H1 (cell line): Measurements from ENCODE around the gene KIF26B. TPM values are rescaled to one million over a fixed set of nuclear protein-coding genes. Genes with fewer than 3 reads are reported as not detected.
A peak's percentile ranks its signal among the peaks of the same experiment; 100 is the strongest.

Source experiments
- CTCF ChIA-PET: fragments of 300-600 bp; sonication (Branson Sonifier 250); formaldehyde crosslinking; loops from one replicate; lab custom pipeline; 2021; ENCODE audit not compliant: partially characterized antibody; lab: Charles Lee
- POLR2A ChIA-PET: fragments of 300-600 bp; sonication (Branson Sonifier 250); formaldehyde crosslinking; loops from one replicate; lab custom pipeline; 2021; ENCODE audit warnings: inconsistent platforms; ENCODE audit not compliant: partially characterized antibody; lab: Charles Lee
- DNase-seq, 2 experiments: peaks; one replicate each; pipeline versions ENCODE4 v3.0.0 to v3.0.0-alpha.2; 2010 to 2022; ENCODE audit warnings: low spot score in 2 of 2, low read depth in 1 of 2, mixed read lengths in 1 of 2
- FAIRE-seq: peaks from 2 replicates; lab custom pipeline; 2011; peaks lifted over from hg19 to GRCh38; lab: Jason Lieb, UNC
- H2AFZ ChIP-seq: 2 replicates; pipeline ENCODE4 v1.8.1; 2012; ENCODE audit warnings: low read length, inconsistent platforms
- H2AK5ac ChIP-seq: 2 replicates; pipeline ENCODE4 v1.6.1; 2013; ENCODE audit warnings: low read depth, low read length
- H2BK120ac ChIP-seq: replicated peaks from 2 replicates; pipeline ENCODE3; 2013; ENCODE audit warnings: low read depth, low read length, inconsistent platforms
- H2BK12ac ChIP-seq: 2 replicates; pipeline ENCODE4 v1.6.1; 2013; ENCODE audit warnings: low read depth, low read length
- H2BK15ac ChIP-seq: 2 replicates; pipeline ENCODE4 v1.6.1; 2013; ENCODE audit warnings: low read length
- H2BK20ac ChIP-seq: 2 replicates; pipeline ENCODE4 v1.6.1; 2013; ENCODE audit warnings: low read length
- H2BK5ac ChIP-seq: 2 replicates; pipeline ENCODE4 v1.6.1; 2013; ENCODE audit warnings: low read depth, low read length
- H3K14ac ChIP-seq: 2 replicates; pipeline ENCODE4 v1.6.1; 2013; ENCODE audit warnings: inconsistent platforms; ENCODE audit not compliant: insufficient read length
- H3K18ac ChIP-seq: 2 replicates; pipeline ENCODE4 v1.6.1; 2013; ENCODE audit warnings: low read length; ENCODE audit errors: extremely low read depth
- H3K23ac ChIP-seq: 2 replicates; pipeline ENCODE4 v1.6.1; 2013; ENCODE audit warnings: inconsistent platforms; ENCODE audit not compliant: insufficient read length
- H3K23me2 ChIP-seq: 2 replicates; pipeline ENCODE4 v1.6.1; 2013; ENCODE audit warnings: low read depth, low read length
- H3K27ac ChIP-seq: 2 replicates; pipeline ENCODE4 v1.6.1; 2011; ENCODE audit warnings: low read depth, low read length, inconsistent platforms
- H3K27me3 ChIP-seq, 4 experiments: replicated peaks in 1 of 4; 1 replicate in 1 of 4; 2 replicates in 3 of 4; pipeline versions ENCODE4 v1.6.1 to v1.8.1; 2011 to 2013; ENCODE audit warnings: low read length in 3 of 4, mild to moderate bottlenecking in 3 of 4, inconsistent platforms in 2 of 4, mixed read lengths in 2 of 4, moderate library complexity in 1 of 4; ENCODE audit not compliant: control insufficient read depth in 3 of 4, insufficient read depth in 3 of 4; ENCODE audit errors: extremely low read depth in 1 of 4
- H3K36me3 ChIP-seq, 4 experiments: 2 replicates each; pipeline versions ENCODE4 v1.6.1 to v1.8.1; 2011 to 2013; ENCODE audit warnings: mild to moderate bottlenecking in 4 of 4, low read length in 3 of 4, moderate library complexity in 2 of 4, control low read depth in 1 of 4, inconsistent platforms in 1 of 4; ENCODE audit not compliant: insufficient read depth in 4 of 4, control insufficient read depth in 2 of 4
- H3K4ac ChIP-seq: replicated peaks from 2 replicates; pipeline ENCODE3; 2013; ENCODE audit warnings: low read length, low read depth, mixed read lengths, inconsistent platforms; ENCODE audit not compliant: insufficient read length
- H3K4me1 ChIP-seq, 4 experiments: replicated peaks in 1 of 4; 1 replicate in 1 of 4; 2 replicates in 3 of 4; pipeline versions ENCODE4 v1.6.1 to v1.8.1; 2011 to 2013; ENCODE audit warnings: low read length in 3 of 4, inconsistent platforms in 2 of 4, mixed read lengths in 1 of 4; ENCODE audit not compliant: insufficient read depth in 4 of 4, control insufficient read depth in 3 of 4
- H3K4me2 ChIP-seq, 2 experiments: 2 replicates each; pipeline versions ENCODE4 v1.6.1 to v1.8.1; 2011 to 2013; ENCODE audit warnings: low read depth in 2 of 2, low read length in 2 of 2, control low read depth in 1 of 2, inconsistent platforms in 1 of 2, mild to moderate bottlenecking in 1 of 2; ENCODE audit not compliant: insufficient read depth in 1 of 2
- H3K4me3 ChIP-seq, 4 experiments: fragments of 200-600, 300-600 bp in 1 of 4; sonication (generic), shearing (Covaris generic), sonication (Bioruptor Twin) in 1 of 4; 2 replicates each; pipeline versions ENCODE4 v1.5.1 to v1.8.1; 2011 to 2016; ENCODE audit warnings: low read length in 4 of 4, low read depth in 3 of 4, control low read depth in 2 of 4, inconsistent platforms in 2 of 4, mild to moderate bottlenecking in 2 of 4, mixed read lengths in 1 of 4, moderate library complexity in 1 of 4; ENCODE audit not compliant: insufficient read depth in 2 of 4; ENCODE audit errors: extremely low read depth in 1 of 4
- H3K56ac ChIP-seq: replicated peaks from 2 replicates; pipeline ENCODE3; 2013; ENCODE audit warnings: low read depth, mild to moderate bottlenecking, mixed read lengths, low read length, inconsistent platforms; ENCODE audit not compliant: insufficient read length
- H3K79me1 ChIP-seq: 2 replicates; pipeline ENCODE4 v1.6.1; 2013; ENCODE audit warnings: low read depth, low read length, control low read depth
- H3K79me2 ChIP-seq, 2 experiments: 2 replicates each; pipeline versions ENCODE4 v1.6.1 to v1.8.1; 2012 to 2013; ENCODE audit warnings: low read length in 2 of 2, mild to moderate bottlenecking in 2 of 2, inconsistent platforms in 1 of 2; ENCODE audit not compliant: insufficient read depth in 2 of 2, control insufficient read depth in 1 of 2
- H3K9ac ChIP-seq, 4 experiments: replicated peaks in 1 of 4; 1 replicate in 1 of 4; 2 replicates in 3 of 4; pipeline versions ENCODE4 v1.6.1 to v1.8.1; 2011 to 2013; ENCODE audit warnings: low read depth in 3 of 4, low read length in 3 of 4, control low read depth in 2 of 4, mild to moderate bottlenecking in 2 of 4, moderate library complexity in 2 of 4, inconsistent platforms in 1 of 4; ENCODE audit errors: extremely low read depth in 1 of 4
- H3K9me3 ChIP-seq, 2 experiments: 2 replicates each; pipeline versions ENCODE4 v1.6.1 to v1.8.1; 2012 to 2013; ENCODE audit warnings: mild to moderate bottlenecking in 2 of 2, moderate library complexity in 2 of 2, control low read depth in 1 of 2, inconsistent platforms in 1 of 2, low read depth in 1 of 2, low read length in 1 of 2, mixed read lengths in 1 of 2; ENCODE audit not compliant: insufficient read depth in 2 of 2
- H4K20me1 ChIP-seq, 2 experiments: replicated peaks in 1 of 2; 2 replicates each; pipeline versions ENCODE3 to v1.8.1; 2011 to 2013; ENCODE audit warnings: inconsistent platforms in 2 of 2, low read length in 2 of 2, mild to moderate bottlenecking in 1 of 2; ENCODE audit not compliant: insufficient read depth in 2 of 2, control insufficient read depth in 1 of 2
- H4K5ac ChIP-seq: 2 replicates; pipeline ENCODE4 v1.6.1; 2013; ENCODE audit warnings: low read length, low read depth, mixed read lengths, inconsistent platforms; ENCODE audit not compliant: insufficient read length
- H4K8ac ChIP-seq: 2 replicates; pipeline ENCODE4 v1.8.0; 2013; ENCODE audit warnings: mild to moderate bottlenecking, moderate library complexity, low read length, inconsistent platforms; ENCODE audit not compliant: insufficient read depth; ENCODE audit errors: extremely low read depth
- H4K91ac ChIP-seq: replicated peaks from 2 replicates; pipeline ENCODE3; 2013; ENCODE audit warnings: low read length, mixed read lengths, inconsistent platforms; ENCODE audit not compliant: insufficient read length
- EZH2 ChIP-seq: fragments of 200-600 bp; sonication (generic); IDR thresholded peaks from 2 replicates; pipeline ENCODE4 v1.7.1; 2012; ENCODE audit warnings: low read depth, mild to moderate bottlenecking, moderate library complexity, low read length, inconsistent platforms; ENCODE audit not compliant: severe bottlenecking
- RAD21 ChIP-seq, 2 experiments: IDR thresholded peaks in 1 of 2; conservative IDR thresholded peaks in 1 of 2; 2 replicates each; pipeline ENCODE4 v1.6.1; 2011; ENCODE audit warnings: low read depth in 2 of 2, low read length in 2 of 2, improper control_type of control experiment in 1 of 2, inconsistent platforms in 1 of 2, mild to moderate bottlenecking in 1 of 2, moderate library complexity in 1 of 2
- WGBS, 2 experiments: shearing (Covaris generic) in 1 of 2; methylation state at CpG; one replicate each; pipeline versions ENCODE4 v1.1.6 to v1.1.7; 2013 to 2015; ENCODE audit warnings: low lambda C conversion rate in 2 of 2, mixed read lengths in 2 of 2, inconsistent platforms in 1 of 2, low coverage in 1 of 2, missing lambda C conversion rate in 1 of 2; ENCODE audit not compliant: insufficient replicate concordance in 2 of 2, insufficient coverage in 1 of 2, insufficient read length in 1 of 2; ENCODE audit errors: extremely low coverage in 1 of 2, missing lambda C conversion rate in 1 of 2; 5-methylcytosine and 5-hydroxymethylcytosine counted together
- polyA plus RNA-seq, 7 experiments: library from polyadenylated mRNA; depleted of rRNA in 3 of 7; stranded (reverse) in 5 of 7; unstranded in 2 of 7; fragments of >200 nt in 5 of 7; fragments of 200-250 nt in 2 of 7; gene quantifications; 1 replicate in 5 of 7; 2 replicates in 1 of 7; 4 replicates in 1 of 7; pipeline versions ENCODE4 v1.2.1 to v1.2.3, GENCODE V29; 2011 to 2013; ENCODE audit warnings: missing spikeins in 2 of 7, mixed read lengths in 2 of 7
- total RNA-seq: library from RNA; stranded (reverse); fragmentation: NEBNext Ultra II Directional; extraction: Animal tissue kit (Norgen Biotek cat#: 25700); gene quantifications from 2 replicates; pipeline ENCODE4 v1.2.1, GENCODE V29; 2021

Gene KIF26B
- total and polyA plus RNA-seq, 2 of the 8 experiments (the other 6 are each of a cell fraction or from before 2014, with no cell fraction given): 0.06 to 0.28 TPM

- no peak overlapping the region for H3K14ac ChIP-seq
- no peak overlapping the region for H4K8ac ChIP-seq
- H3K79me1 ChIP-seq: no peaks in the 10 kb centered on the region
- H3K27me3 ChIP-seq: peaks cover 20 to 45% (median 37%) of the 10 kb centered on the region in 4 experiments
- H4K20me1 ChIP-seq: peaks cover 0 to 2% of the 10 kb centered on the region in 2 experiments
- CTCF ChIA-PET: interaction anchor here (0.8 to 4.8 kb wide), 5 partner anchors 9 to 837 kb away, joined by 3 to 40 read pairs (median 3); no protein-coding TSS in a partner anchor
- no peaks in the 10 kb centered on the region for H3K79me2 ChIP-seq
- H3K27ac ChIP-seq: no peak overlapping the region
- WGBS, 2 experiments: 82% methylated on average over 3 of the region's 3 CpGs; no CpG with 5 or more reads in 1 of the 2 experiments
- H3K9me3 ChIP-seq: no peaks in the 10 kb centered on the region
- H2BK20ac ChIP-seq: no peak overlapping the region
- H2BK12ac ChIP-seq: no peak overlapping the region
- TF ChIP-seq EZH2 (no peak), RAD21 (IDR thresholded peaks at IDR 0.05 in 1 of 2, conservative IDR thresholded peaks at IDR 0.05 in 1 of 2; ENCODE audit: low read depth in 2 of 2, low read length in 2 of 2) (peak; percentile 19 to 35; a peak in 3 of 4 replicates)
- TF ChIP-seq, all 59 proteins: peak for 1
- H4K5ac ChIP-seq: no peak overlapping the region
- no peak overlapping the region for H3K4ac ChIP-seq
- H3K4me2 ChIP-seq: no peak overlapping the region
- DNase-seq (no peak), FAIRE-seq (no peak)
- H2AFZ ChIP-seq: no peak overlapping the region
- peaks cover 0 to 12% (median 4%) of the 10 kb centered on the region in 4 experiments; a peak in 5 of 7 replicates for H3K4me1 ChIP-seq
- no peak overlapping the region for H3K23ac ChIP-seq
- peaks cover 12% of the 10 kb centered on the region for H3K23me2 ChIP-seq
- H3K18ac ChIP-seq: no peak overlapping the region
- H2AK5ac ChIP-seq: no peak overlapping the region
- no peak overlapping the region for H4K91ac ChIP-seq
- no peak overlapping the region for H3K4me3 ChIP-seq
- no peak overlapping the region for H2BK120ac ChIP-seq
- no peak overlapping the region for H3K9ac ChIP-seq
- POLR2A ChIA-PET: no interaction called here
- no peak overlapping the region for H3K56ac ChIP-seq
- H3K36me3 ChIP-seq: 0 out of 8 replicates have a peak, but pooled peaks cover 0 to 2% (median 0%) of the 10 kb centered on the region in 4 experiments
- no peak overlapping the region for H2BK15ac ChIP-seq
- no peak overlapping the region for H2BK5ac ChIP-seq
Observed at GRCh38 chr1:245158913-245159312, 4.1 kb downstream of the KIF26B start.
